GM12891 (cell line): Measurements from ENCODE around the gene LIMS2.

Source experiments
- PAX5 ChIP-seq: IDR thresholded peaks from 2 replicates; pipeline ENCODE4 v1.6.1; 2011; ENCODE audit warnings: low read length, moderate library complexity, mild to moderate bottlenecking; ENCODE audit not compliant: insufficient read depth, severe bottlenecking
- POLR2A ChIP-seq: IDR thresholded peaks from 2 replicates; pipeline ENCODE4 v1.6.1; 2011; ENCODE audit warnings: low read depth, low read length, control low read depth
- POLR2AphosphoS5 ChIP-seq: IDR thresholded peaks from 2 replicates; pipeline ENCODE4 v1.6.1; 2011; ENCODE audit warnings: low read depth, low read length, control low read depth
- POU2F2 ChIP-seq: IDR thresholded peaks from 2 replicates; pipeline ENCODE4 v1.6.1; 2011; ENCODE audit warnings: low read depth, mild to moderate bottlenecking, control low read depth, low read length, moderate library complexity
- SPI1 ChIP-seq: IDR thresholded peaks from 2 replicates; pipeline ENCODE4 v1.6.1; 2011; ENCODE audit warnings: low read depth, low read length, control low read depth
- TAF1 ChIP-seq: IDR thresholded peaks from 2 replicates; pipeline ENCODE4 v1.6.1; 2011; ENCODE audit warnings: low read depth, low read length, control low read depth

GRCh38 chr2:127629637-127630036 is 45.7 kb downstream of the LIMS2 start:
- TF ChIP-seq POLR2A (no peak), POLR2AphosphoS5 (no peak), PAX5 (no peak), TAF1 (no peak), POU2F2 (no peak), SPI1 (no peak)
